ENCODE data around the gene SCMH1. TPM values are rescaled to one million over a fixed set of nuclear protein-coding genes. Genes with fewer than 3 reads are reported as not detected.
"Not testable (repeated sequence)": the region's sequence is repeated elsewhere in the genome, so short reads cannot be mapped to it uniquely, and the experiment has no call there.

Gene SCMH1
- total RNA-seq, 4 donors from 2014 or later: 17.6 to 48.2 (median 21.8) TPM

GRCh38 chr1:41184446-41184845 is 57.7 kb downstream of the SCMH1 start:
- H3K9me3 ChIP-seq: no peaks in the 10 kb centered on the region
- H3K27me3 ChIP-seq: no peaks in the 10 kb centered on the region
- 67% methylated on average over 1 of the region's 1 CpG for WGBS
- H3K4me1 ChIP-seq: no peaks in the 10 kb centered on the region
- peaks cover 4% of the 10 kb centered on the region for H3K36me3 ChIP-seq
- H3K4me3 ChIP-seq: no peak overlapping the region
- no peak for TF ChIP-seq CTCF (IDR thresholded peaks at IDR 0.05)
- no peak for TF ChIP-seq POLR2A (IDR thresholded peaks at IDR 0.05)
- no peak for TF ChIP-seq POLR2AphosphoS5 (IDR thresholded peaks at IDR 0.05)
- TF ChIP-seq EP300 (IDR thresholded peaks at IDR 0.05): no peak
- no peak for DNase-seq (ENCODE audit: low spot score in 2 of 2)
- H3K27ac ChIP-seq: no peak overlapping the region

GRCh38 chr1:41178230-41178629 is 63.9 kb downstream of the SCMH1 start:
- not testable (repeated sequence) for DNase-seq (ENCODE audit: low spot score in 2 of 2); H3K36me3 ChIP-seq; H3K4me1 ChIP-seq; H3K27ac ChIP-seq; H3K9me3 ChIP-seq; H3K4me3 ChIP-seq; H3K27me3 ChIP-seq
- 94% methylated on average over 3 of the region's 3 CpGs for WGBS

GRCh38 chr1:41175546-41175945 is 66.6 kb downstream of the SCMH1 start:
- Histone ChIP-seq H3K9me3 (no peaks in the 10 kb centered on the region), H3K27me3 (no peaks in the 10 kb centered on the region), H3K4me1 (no peaks in the 10 kb centered on the region), H3K36me3 (no peaks in the 10 kb centered on the region), H3K27ac (no peak overlapping the region), H3K4me3 (no peak overlapping the region)
- TF ChIP-seq POLR2AphosphoS5 (IDR thresholded peaks at IDR 0.05): no peak
- TF ChIP-seq EP300 (IDR thresholded peaks at IDR 0.05): no peak
- TF ChIP-seq POLR2A (IDR thresholded peaks at IDR 0.05): no peak
- no peak for TF ChIP-seq CTCF (IDR thresholded peaks at IDR 0.05)
- DNase-seq (ENCODE audit: low spot score in 2 of 2): no peak

- Histone ChIP-seq H3K27me3 (no peaks in the 10 kb centered on the region), H3K27ac (no peak overlapping the region), H3K9me3 (no peaks in the 10 kb centered on the region), H3K36me3 (no peaks in the 10 kb centered on the region), H3K4me1 (no peaks in the 10 kb centered on the region), H3K4me3 (no peak overlapping the region)
- DNase-seq (ENCODE audit: low spot score in 2 of 2): no peak
- 100% methylated on average over 1 of the region's 1 CpG for WGBS
- no peak for TF ChIP-seq EP300 (IDR thresholded peaks at IDR 0.05)
Measured at GRCh38 chr1:41174170-41174569, 67.9 kb downstream of the SCMH1 start.

- H3K9me3 ChIP-seq: no peaks in the 10 kb centered on the region
- no peak for DNase-seq (ENCODE audit: low spot score in 2 of 2)
- H3K4me1 ChIP-seq: no peaks in the 10 kb centered on the region
- TF ChIP-seq POLR2AphosphoS5 (IDR thresholded peaks at IDR 0.05): no peak
- no peak for TF ChIP-seq EP300 (IDR thresholded peaks at IDR 0.05)
- TF ChIP-seq CTCF (IDR thresholded peaks at IDR 0.05): no peak
- no peak for TF ChIP-seq POLR2A (IDR thresholded peaks at IDR 0.05)
- H3K27me3 ChIP-seq: no peaks in the 10 kb centered on the region
- no peak overlapping the region for H3K27ac ChIP-seq
- no peak overlapping the region for H3K4me3 ChIP-seq
- H3K36me3 ChIP-seq: peaks cover 2% of the 10 kb centered on the region
Measured at GRCh38 chr1:41173651-41174050, 68.5 kb downstream of the SCMH1 start.

GRCh38 chr1:41171266-41171874 is 70.7 kb downstream of the SCMH1 start:
- H3K9me3 ChIP-seq: no peaks in the 10 kb centered on the region
- H3K36me3 ChIP-seq: peaks cover 3% of the 10 kb centered on the region
- H3K4me1 ChIP-seq: no peaks in the 10 kb centered on the region
- TF ChIP-seq POLR2AphosphoS5 (IDR thresholded peaks at IDR 0.05): no peak
- no peak for TF ChIP-seq EP300 (IDR thresholded peaks at IDR 0.05)
- 48% methylated on average over 1 of the region's 1 CpG for WGBS
- H3K27ac ChIP-seq: no peak overlapping the region
- no peaks in the 10 kb centered on the region for H3K27me3 ChIP-seq
- H3K4me3 ChIP-seq: no peak overlapping the region
- DNase-seq (ENCODE audit: low spot score in 2 of 2): no peak

GRCh38 chr1:41169799-41170180 is 72.3 kb downstream of the SCMH1 start:
- Histone ChIP-seq H3K9me3 (no peaks in the 10 kb centered on the region), H3K4me3 (no peak overlapping the region), H3K27ac (no peak overlapping the region), H3K4me1 (no peaks in the 10 kb centered on the region), H3K36me3 (peaks cover 3% of the 10 kb centered on the region), H3K27me3 (no peaks in the 10 kb centered on the region)
- no peak for DNase-seq (ENCODE audit: low spot score in 2 of 2)
- TF ChIP-seq CTCF (IDR thresholded peaks at IDR 0.05) (no peak), POLR2A (IDR thresholded peaks at IDR 0.05) (no peak), EP300 (IDR thresholded peaks at IDR 0.05) (no peak), POLR2AphosphoS5 (IDR thresholded peaks at IDR 0.05) (no peak)
- WGBS: 97% methylated on average over 3 of the region's 3 CpGs
